Neuron (in vitro differentiated cells): ENCODE data around the gene PRLR.

Experiments used
- H2AFZ ChIP-seq: one replicate; pipeline ENCODE4 v1.6.1; 2013; ENCODE audit warnings: low read depth, mild to moderate bottlenecking, inconsistent platforms, low read length, moderate library complexity
- H3K27me3 ChIP-seq: one replicate; pipeline ENCODE4 v1.6.1; 2013; ENCODE audit warnings: low read length; ENCODE audit not compliant: insufficient read depth
- H3K36me3 ChIP-seq: one replicate; pipeline ENCODE4 v1.6.1; 2013; ENCODE audit warnings: low read length; ENCODE audit not compliant: insufficient read depth
- H3K4me1 ChIP-seq: one replicate; pipeline ENCODE4 v1.6.1; 2013; ENCODE audit warnings: low read length; ENCODE audit not compliant: insufficient read depth
- H3K4me3 ChIP-seq: 2 replicates; pipeline ENCODE4 v1.5.1; 2013; ENCODE audit warnings: mild to moderate bottlenecking, low read length, moderate library complexity
- H3K9me3 ChIP-seq: one replicate; pipeline ENCODE4 v1.6.1; 2013; ENCODE audit warnings: low read length

The PRLR gene

GRCh38 chr5:35182910-35183535 lies 47.3 kb downstream of the PRLR start:
- Histone ChIP-seq H3K9me3 (no peaks in the 10 kb centered on the region), H3K36me3 (no peaks in the 10 kb centered on the region), H3K27me3 (no peaks in the 10 kb centered on the region), H2AFZ (no peak overlapping the region), H3K4me1 (no peaks in the 10 kb centered on the region), H3K4me3 (no peak overlapping the region)

DNA sequence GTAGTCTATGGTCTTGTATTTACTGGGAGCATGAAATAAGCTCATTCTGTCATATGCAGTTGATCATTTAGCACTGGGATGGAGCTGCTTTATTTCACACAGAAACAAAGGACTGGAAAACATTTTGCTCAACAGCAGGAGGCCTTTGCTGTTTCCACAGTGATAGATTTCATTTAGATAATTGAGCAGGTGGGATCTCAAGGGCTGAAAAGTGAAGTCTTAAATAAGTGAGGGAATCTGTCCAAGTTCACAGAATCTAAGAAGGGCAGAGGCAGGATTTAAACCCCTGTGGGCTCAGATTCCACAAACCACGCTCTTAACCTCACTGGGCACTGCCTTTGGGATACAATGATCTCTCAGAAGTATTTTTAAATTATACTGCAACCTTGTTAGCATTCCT lies 47.8 kb downstream of the PRLR start:
- no peaks in the 10 kb centered on the region for H3K4me1 ChIP-seq
- H2AFZ ChIP-seq, result no peak overlapping the region
- no peaks in the 10 kb centered on the region for H3K9me3 ChIP-seq
- H3K36me3 ChIP-seq, result no peaks in the 10 kb centered on the region
- no peaks in the 10 kb centered on the region for H3K27me3 ChIP-seq
- no peak overlapping the region for H3K4me3 ChIP-seq

DNA sequence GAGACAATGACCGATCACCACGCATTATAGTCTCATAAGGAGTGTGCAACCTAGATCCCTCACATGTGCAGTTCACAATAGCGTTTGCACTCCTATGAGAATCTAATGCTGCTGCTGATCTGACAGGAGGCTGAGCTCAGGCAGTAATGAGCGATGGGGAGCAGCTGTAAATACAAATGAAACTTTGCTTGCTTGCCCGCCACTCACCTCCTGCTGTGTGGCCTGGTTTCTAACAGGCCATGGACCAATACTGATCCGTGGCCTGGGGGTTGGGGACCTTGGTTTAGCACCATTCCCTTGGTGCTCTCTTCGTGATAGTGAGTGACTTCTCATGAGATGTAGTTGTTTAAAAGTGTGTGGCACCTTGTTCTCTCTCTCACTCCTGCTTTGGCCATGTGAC lies 50.2 kb downstream of the PRLR start:
- H2AFZ ChIP-seq, result no peak overlapping the region
- H3K36me3 ChIP-seq, result no peaks in the 10 kb centered on the region
- no peaks in the 10 kb centered on the region for H3K27me3 ChIP-seq
- no peaks in the 10 kb centered on the region for H3K9me3 ChIP-seq
- no peak overlapping the region for H3K4me3 ChIP-seq
- no peaks in the 10 kb centered on the region for H3K4me1 ChIP-seq

- Histone ChIP-seq H3K9me3 (no peaks in the 10 kb centered on the region), H3K4me3 (no peak overlapping the region), H3K4me1 (no peaks in the 10 kb centered on the region), H3K36me3 (no peaks in the 10 kb centered on the region), H2AFZ (no peak overlapping the region), H3K27me3 (no peaks in the 10 kb centered on the region)
Observed at GRCh38 chr5:35177783-35178182, 52.5 kb downstream of the PRLR start.

- H3K4me3 ChIP-seq, result no peak overlapping the region
- H3K9me3 ChIP-seq, result no peaks in the 10 kb centered on the region
- no peaks in the 10 kb centered on the region for H3K4me1 ChIP-seq
- H3K27me3 ChIP-seq, result no peaks in the 10 kb centered on the region
- H3K36me3 ChIP-seq, result no peaks in the 10 kb centered on the region
- H2AFZ ChIP-seq, result no peak overlapping the region
Observed at GRCh38 chr5:35172533-35172932, 57.8 kb downstream of the PRLR start.

DNA sequence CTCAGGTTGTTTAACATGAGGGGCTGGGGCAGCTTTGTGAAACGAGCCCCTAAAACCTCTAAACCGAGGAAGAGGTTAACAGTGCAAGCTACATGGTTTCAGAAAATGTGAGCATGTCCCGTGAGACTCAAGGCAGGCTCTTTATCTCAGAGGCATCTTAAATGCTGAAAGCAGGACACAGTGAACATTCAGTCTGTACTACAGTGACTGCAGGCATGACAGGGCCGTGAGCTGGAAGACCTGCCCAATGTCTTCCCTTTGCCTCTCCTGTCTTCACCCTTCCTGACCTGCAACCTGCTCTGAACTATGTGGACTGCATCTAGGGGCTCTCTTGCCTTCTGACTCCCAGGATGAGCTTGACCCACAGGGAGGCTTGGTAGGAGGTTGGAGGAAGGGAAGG lies 58.3 kb downstream of the PRLR start:
- Histone ChIP-seq H3K27me3 (no peaks in the 10 kb centered on the region), H2AFZ (no peak overlapping the region), H3K36me3 (no peaks in the 10 kb centered on the region), H3K4me3 (no peak overlapping the region), H3K9me3 (no peaks in the 10 kb centered on the region), H3K4me1 (no peaks in the 10 kb centered on the region)

DNA sequence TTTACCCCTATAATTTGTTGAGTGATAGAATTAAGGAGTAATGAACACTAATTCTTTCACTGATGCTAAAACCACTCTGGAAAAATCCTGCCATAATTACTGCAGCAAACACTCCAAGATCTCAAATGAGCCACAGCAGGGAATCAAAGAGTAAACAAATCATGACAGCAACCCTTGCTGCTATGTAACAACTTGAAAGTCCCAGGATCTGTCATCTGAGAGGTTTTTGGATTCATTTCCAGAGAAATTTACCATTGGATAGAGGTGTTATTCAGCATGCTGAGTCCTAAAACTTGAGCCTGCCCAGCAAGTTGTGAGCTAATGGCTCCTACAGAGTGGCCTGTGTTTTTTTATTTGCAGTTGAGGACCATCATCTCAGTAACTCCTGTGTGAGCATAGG lies 59.2 kb downstream of the PRLR start:
- no peaks in the 10 kb centered on the region for H3K9me3 ChIP-seq
- H3K4me3 ChIP-seq, result no peak overlapping the region
- H3K27me3 ChIP-seq, result no peaks in the 10 kb centered on the region
- no peak overlapping the region for H2AFZ ChIP-seq
- H3K4me1 ChIP-seq, result no peaks in the 10 kb centered on the region
- no peaks in the 10 kb centered on the region for H3K36me3 ChIP-seq

DNA sequence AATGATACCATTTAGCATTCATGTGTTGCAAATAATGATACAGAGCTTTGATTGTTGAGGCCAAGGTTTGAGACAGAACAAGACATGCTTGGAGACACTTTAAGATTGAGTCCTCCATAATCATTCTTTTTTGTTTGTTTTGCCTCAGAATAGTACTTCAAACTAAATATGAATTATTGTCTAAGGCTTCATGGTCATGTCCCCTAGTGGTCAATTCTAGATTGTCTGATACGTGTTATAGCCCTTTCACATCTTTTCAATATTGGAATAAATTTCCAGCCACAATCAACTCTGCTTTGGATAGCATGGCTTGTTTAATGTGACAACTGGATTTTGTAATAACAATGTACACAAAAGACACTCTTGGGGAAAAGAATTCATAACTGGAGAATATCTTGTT lies 64.2 kb downstream of the PRLR start:
- no peaks in the 10 kb centered on the region for H3K9me3 ChIP-seq
- H3K36me3 ChIP-seq, result no peaks in the 10 kb centered on the region
- no peaks in the 10 kb centered on the region for H3K4me1 ChIP-seq
- H3K4me3 ChIP-seq, result no peak overlapping the region
- H2AFZ ChIP-seq, result no peak overlapping the region
- no peaks in the 10 kb centered on the region for H3K27me3 ChIP-seq

DNA sequence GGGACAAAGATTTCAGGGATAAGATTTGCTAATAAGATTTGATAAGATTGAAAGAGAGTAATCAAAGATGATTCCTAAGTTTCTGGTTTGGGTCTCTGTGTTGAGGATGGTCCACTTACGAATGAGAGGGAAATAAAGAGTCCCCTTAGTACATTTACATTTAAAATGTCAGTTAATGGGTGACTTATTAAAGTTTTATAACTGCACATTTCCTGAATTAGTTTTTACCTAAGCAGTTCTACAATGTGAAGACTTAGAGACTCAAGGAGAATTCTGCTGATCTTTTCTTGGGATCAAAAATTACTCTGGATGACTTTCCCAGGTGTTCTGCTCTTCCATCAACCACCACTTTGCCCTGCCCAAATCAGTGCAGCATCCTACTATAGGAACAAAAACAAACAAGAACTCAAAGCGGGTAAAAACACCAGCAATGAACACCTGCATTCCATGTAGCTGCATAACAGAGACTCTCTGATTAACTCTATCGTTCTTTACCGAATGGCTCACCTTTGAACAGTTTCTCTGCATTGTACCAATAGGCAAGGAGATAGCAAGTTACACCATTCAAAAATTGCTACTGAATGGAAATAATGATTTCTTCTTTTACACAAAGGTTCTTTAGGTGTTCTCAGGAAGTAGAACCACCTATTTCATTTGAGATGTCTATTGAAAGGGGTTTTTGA lies 65.3 kb downstream of the PRLR start:
- no peaks in the 10 kb centered on the region for H3K27me3 ChIP-seq
- no peaks in the 10 kb centered on the region for H3K4me1 ChIP-seq
- H3K9me3 ChIP-seq, result no peaks in the 10 kb centered on the region
- no peaks in the 10 kb centered on the region for H3K36me3 ChIP-seq
- H2AFZ ChIP-seq, result no peak overlapping the region
- H3K4me3 ChIP-seq, result no peak overlapping the region

DNA sequence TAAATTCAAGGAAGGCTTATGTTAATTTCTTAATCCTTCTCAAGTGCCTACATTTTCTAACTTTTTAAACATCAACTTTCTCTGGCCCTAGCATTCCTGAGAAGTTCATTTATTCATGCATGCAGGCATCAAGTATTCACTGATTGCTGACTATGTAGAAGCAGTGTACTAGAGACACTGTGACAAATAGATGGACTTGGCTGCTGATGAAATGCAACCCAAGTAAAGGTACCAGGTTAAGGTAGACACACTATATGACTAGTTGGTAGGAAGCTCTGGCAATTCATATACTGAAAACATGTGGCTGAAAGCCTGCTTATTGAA lies 66.6 kb downstream of the PRLR start:
- Histone ChIP-seq H3K9me3 (no peaks in the 10 kb centered on the region), H3K36me3 (no peaks in the 10 kb centered on the region), H3K4me3 (no peak overlapping the region), H3K27me3 (no peaks in the 10 kb centered on the region), H3K4me1 (no peaks in the 10 kb centered on the region), H2AFZ (no peak overlapping the region)

DNA sequence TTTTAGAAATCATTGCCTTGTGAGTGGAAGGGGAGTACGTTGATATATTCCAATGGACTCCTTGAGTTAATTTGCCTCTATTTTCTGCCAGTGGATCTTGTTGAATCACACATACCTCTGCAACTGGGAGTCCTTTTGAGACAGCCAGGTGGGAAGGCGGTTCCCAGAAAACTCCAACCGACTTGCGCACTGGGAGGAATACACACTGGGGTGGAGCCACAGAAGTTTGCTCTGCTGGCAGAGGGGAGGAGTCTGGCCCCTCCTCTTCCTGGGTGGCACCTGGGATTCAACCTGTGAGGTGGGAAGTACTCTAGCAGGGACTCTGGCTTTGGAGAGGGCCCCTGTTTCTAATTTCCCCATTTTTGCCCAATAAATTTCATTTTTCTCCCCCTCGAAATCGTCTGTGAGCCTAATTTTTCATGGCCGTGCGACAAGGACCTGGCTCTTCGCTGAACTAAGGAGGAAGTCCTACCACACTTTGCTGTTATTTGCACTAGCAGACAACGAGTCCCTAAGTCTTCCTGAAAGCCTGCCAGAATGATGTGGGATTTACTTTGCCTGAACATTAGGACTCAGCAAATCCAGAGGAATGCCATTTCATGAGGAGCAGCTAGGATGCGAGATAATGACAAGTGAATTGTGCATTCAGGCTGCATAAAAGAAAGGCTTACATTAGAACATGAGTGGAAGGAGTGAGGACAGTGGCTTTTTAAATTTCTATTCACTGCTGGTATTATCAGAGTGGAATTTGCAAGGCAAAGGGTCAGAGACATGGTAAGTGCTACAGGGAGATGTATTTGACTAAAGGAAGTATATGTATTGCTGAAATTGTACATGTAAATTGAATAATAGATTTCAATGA lies 67.2 kb downstream of the PRLR start:
- H3K36me3 ChIP-seq, result no peaks in the 10 kb centered on the region
- H3K27me3 ChIP-seq, result no peaks in the 10 kb centered on the region
- no peak overlapping the region for H3K4me3 ChIP-seq
- no peaks in the 10 kb centered on the region for H3K4me1 ChIP-seq
- no peak overlapping the region for H2AFZ ChIP-seq
- H3K9me3 ChIP-seq, result no peaks in the 10 kb centered on the region

- H3K4me3 ChIP-seq, result no peak overlapping the region
Observed at GRCh38 chr5:35161652-35162273, 68.5 kb downstream of the PRLR start.

GRCh38 chr5:35160486-35161116 lies 69.7 kb downstream of the PRLR start:
- Histone ChIP-seq H3K4me1 (no peaks in the 10 kb centered on the region), H2AFZ (no peak overlapping the region), H3K4me3 (no peak overlapping the region), H3K27me3 (no peaks in the 10 kb centered on the region), H3K9me3 (no peaks in the 10 kb centered on the region), H3K36me3 (no peaks in the 10 kb centered on the region)

More at GRCh38 chr5:35161652-35162273, 68.5 kb downstream of the PRLR start:
- H3K36me3 ChIP-seq, result no peaks in the 10 kb centered on the region
- no peaks in the 10 kb centered on the region for H3K27me3 ChIP-seq
- H3K4me1 ChIP-seq, result no peaks in the 10 kb centered on the region
- H3K9me3 ChIP-seq, result no peaks in the 10 kb centered on the region
- no peak overlapping the region for H2AFZ ChIP-seq
